ENCODE results near the gene BCAS1.

The BCAS1 gene

GRCh38 chr20:53930651-53931504 is 139.5 kb downstream of the BCAS1 start:
- DNase-seq (ENCODE audit: low read depth in 2 of 2) = peak in 1 of 2 donors; percentile 38
- no peak overlapping the region for H3K4me3 ChIP-seq (replicated peaks in 1 of 2; ENCODE audit: low read depth in 2 of 2, low read length in 2 of 2)
- TF ChIP-seq CTCF (IDR thresholded peaks at IDR 0.05; ENCODE audit: low read depth, low read length) = no peak

GRCh38 chr20:53929974-53930650 is 140.3 kb downstream of the BCAS1 start:
- H3K4me3 ChIP-seq (replicated peaks in 1 of 2; ENCODE audit: low read depth in 2 of 2, low read length in 2 of 2) = no peak overlapping the region
- TF ChIP-seq CTCF (IDR thresholded peaks at IDR 0.05; ENCODE audit: low read depth, low read length) = no peak
- no peak for DNase-seq (ENCODE audit: low read depth in 2 of 2)

GRCh38 chr20:53929399-53929798 is 141.0 kb downstream of the BCAS1 start:
- no peak for DNase-seq (ENCODE audit: low read depth in 2 of 2)
- no peak for TF ChIP-seq CTCF (IDR thresholded peaks at IDR 0.05; ENCODE audit: low read depth, low read length)
- no peak overlapping the region for H3K4me3 ChIP-seq (replicated peaks in 1 of 2; ENCODE audit: low read depth in 2 of 2, low read length in 2 of 2)

GRCh38 chr20:53927990-53928389 is 142.4 kb downstream of the BCAS1 start:
- H3K4me3 ChIP-seq (replicated peaks in 1 of 2; ENCODE audit: low read depth in 2 of 2, low read length in 2 of 2) = no peak overlapping the region
- no peak for DNase-seq (ENCODE audit: low read depth in 2 of 2)
- TF ChIP-seq CTCF (IDR thresholded peaks at IDR 0.05; ENCODE audit: low read depth, low read length) = no peak

- no peak for TF ChIP-seq CTCF (IDR thresholded peaks at IDR 0.05; ENCODE audit: low read depth, low read length)
- H3K4me3 ChIP-seq (replicated peaks in 1 of 2; ENCODE audit: low read depth in 2 of 2, low read length in 2 of 2) = no peak overlapping the region
- DNase-seq (ENCODE audit: low read depth in 2 of 2) = peak; percentile 94 to 99
These were observed 143.9 kb downstream of the BCAS1 start for GRCh38 chr20:53926428-53927028.

- no peak for TF ChIP-seq CTCF (IDR thresholded peaks at IDR 0.05; ENCODE audit: low read depth, low read length)
- DNase-seq (ENCODE audit: low read depth in 2 of 2) = no peak
- no peak overlapping the region for H3K4me3 ChIP-seq (replicated peaks in 1 of 2; ENCODE audit: low read depth in 2 of 2, low read length in 2 of 2)
These were observed 144.6 kb downstream of the BCAS1 start for GRCh38 chr20:53925651-53926401.

All from cardiac fibroblast (primary cell).